HEK293T (cell line): Measurements from ENCODE around the gene CAPN13.

Source experiments
- ARNT ChIP-seq: fragments of 450-650 bp; IDR thresholded peaks from 2 replicates; pipeline ENCODE4 v1.6.1; 2017; ENCODE audit warnings: mild to moderate bottlenecking
- BHLHE40 ChIP-seq: fragments of 450-650 bp; IDR thresholded peaks from 2 replicates; pipeline ENCODE4 v1.6.1; 2016; ENCODE audit warnings: mild to moderate bottlenecking, moderate library complexity, borderline replicate concordance
- ELF4 ChIP-seq: fragments of 450-650 bp; IDR thresholded peaks from 2 replicates; pipeline ENCODE4 v1.6.1; 2017; ENCODE audit warnings: antibody characterized with exemption
- FOXA1 ChIP-seq: fragments of 450-650 bp; IDR thresholded peaks from 2 replicates; pipeline ENCODE4 v1.6.1; 2016; ENCODE audit warnings: mild to moderate bottlenecking
- FOXK2 ChIP-seq: fragments of 450-650 bp; IDR thresholded peaks from 2 replicates; pipeline ENCODE4 v1.6.1; 2016; ENCODE audit warnings: mild to moderate bottlenecking
- FOXM1 ChIP-seq: fragments of 450-650 bp; IDR thresholded peaks from 2 replicates; pipeline ENCODE4 v1.6.1; 2017; ENCODE audit warnings: mild to moderate bottlenecking, borderline replicate concordance
- HDGF ChIP-seq: fragments of 450-650 bp; IDR thresholded peaks from 2 replicates; pipeline ENCODE4 v1.6.1; 2017; ENCODE audit warnings: antibody characterized with exemption, borderline replicate concordance
- L3MBTL2 ChIP-seq: fragments of 450-650 bp; conservative IDR thresholded peaks from 2 replicates; pipeline ENCODE4 v1.6.1; 2016; ENCODE audit warnings: mild to moderate bottlenecking
- LEF1 ChIP-seq: fragments of 450-650 bp; IDR thresholded peaks from 2 replicates; pipeline ENCODE4 v1.6.1; 2017; ENCODE audit warnings: mild to moderate bottlenecking, borderline replicate concordance
- NFRKB ChIP-seq: fragments of 450-650 bp; IDR thresholded peaks from 2 replicates; pipeline ENCODE4 v1.6.1; 2016; ENCODE audit warnings: mild to moderate bottlenecking, moderate library complexity
- PKNOX1 ChIP-seq: fragments of 450-650 bp; IDR thresholded peaks from 2 replicates; pipeline ENCODE4 v1.6.1; 2016
- SP1 ChIP-seq: fragments of 450-650 bp; IDR thresholded peaks from 2 replicates; pipeline ENCODE4 v1.6.1; 2017
- SUZ12 ChIP-seq: fragments of 450-650 bp; IDR thresholded peaks from 2 replicates; pipeline ENCODE4 v1.6.1; 2016; ENCODE audit warnings: mild to moderate bottlenecking
- TARDBP ChIP-seq: fragments of 450-650 bp; IDR thresholded peaks from 2 replicates; pipeline ENCODE4 v1.6.1; 2016

DNA sequence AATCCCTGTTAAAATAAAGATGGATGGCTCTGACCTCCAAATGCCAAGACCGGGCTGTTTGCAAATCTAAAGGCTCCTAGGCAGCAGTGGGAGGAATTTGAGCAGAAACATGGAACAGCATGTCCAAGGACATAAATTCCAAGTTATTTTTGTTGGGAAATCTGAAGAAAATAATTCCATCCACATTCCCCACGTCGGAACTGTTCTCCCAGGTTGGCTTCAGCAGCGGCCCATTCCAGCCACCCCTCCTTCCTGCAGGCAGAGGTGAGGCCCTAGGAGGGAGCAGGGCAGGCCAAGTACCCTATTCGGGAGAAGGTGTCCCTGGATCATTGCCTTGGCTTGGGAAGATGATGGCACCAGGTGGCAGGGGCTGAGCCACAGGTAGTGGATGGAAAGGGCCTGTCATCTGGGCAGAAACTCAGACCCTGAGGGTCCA lies 117.1 kb downstream of the CAPN13 start:
- no peak for TF ChIP-seq FOXA1
- TF ChIP-seq BHLHE40, result no peak
- no peak for TF ChIP-seq PKNOX1
- no peak for TF ChIP-seq SUZ12
- TF ChIP-seq FOXM1, result no peak
- TF ChIP-seq HDGF, result no peak
- TF ChIP-seq FOXK2, result no peak
- no peak for TF ChIP-seq LEF1
- no peak for TF ChIP-seq SP1
- TF ChIP-seq NFRKB, result no peak
- no peak for TF ChIP-seq ARNT
- TF ChIP-seq ELF4, result no peak
- TF ChIP-seq TARDBP, result no peak
- no peak for TF ChIP-seq L3MBTL2
